ENCODE measurements around the gene CRTC3.
"Not testable (repeated sequence)": the region's sequence is repeated elsewhere in the genome, so short reads cannot be mapped to it uniquely, and the experiment has no call there.

The CRTC3 gene

GRCh38 chr15:90524018-90524803 lies 5.5 kb upstream of the CRTC3 start:
- DNase-seq: not testable (repeated sequence)

- no peak for DNase-seq
Measured at GRCh38 chr15:90529011-90529370, 732 bp upstream of the CRTC3 start.

- DNase-seq: peak; percentile 14
Measured at GRCh38 chr15:90530250-90531051, 728 bp downstream of the CRTC3 start.

- DNase-seq: no peak
Measured at GRCh38 chr15:90531147-90531546, 1.4 kb downstream of the CRTC3 start.

DNA sequence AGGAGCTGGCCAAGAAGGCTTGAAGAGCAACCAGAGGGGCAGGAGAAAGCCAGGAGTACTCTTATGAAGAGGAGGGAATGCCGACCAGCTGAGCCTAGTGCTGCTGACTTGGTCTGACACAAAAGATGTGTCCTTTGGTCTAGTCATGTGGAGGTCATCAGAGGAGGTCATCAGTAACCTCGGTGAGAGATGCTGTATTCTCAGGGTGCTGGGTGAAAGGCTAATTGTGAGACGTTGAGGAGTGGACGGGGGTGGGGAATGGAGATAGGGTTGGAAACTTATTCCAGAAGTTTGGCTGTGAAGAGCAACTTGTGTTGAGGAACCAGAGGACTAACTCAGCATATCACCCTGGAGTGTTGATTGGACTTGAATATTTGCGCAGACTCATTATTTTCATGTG lies 5.5 kb downstream of the CRTC3 start:
- DNase-seq: no peak

- DNase-seq: no peak
Measured at GRCh38 chr15:90539789-90540188, 10.1 kb downstream of the CRTC3 start.

DNA sequence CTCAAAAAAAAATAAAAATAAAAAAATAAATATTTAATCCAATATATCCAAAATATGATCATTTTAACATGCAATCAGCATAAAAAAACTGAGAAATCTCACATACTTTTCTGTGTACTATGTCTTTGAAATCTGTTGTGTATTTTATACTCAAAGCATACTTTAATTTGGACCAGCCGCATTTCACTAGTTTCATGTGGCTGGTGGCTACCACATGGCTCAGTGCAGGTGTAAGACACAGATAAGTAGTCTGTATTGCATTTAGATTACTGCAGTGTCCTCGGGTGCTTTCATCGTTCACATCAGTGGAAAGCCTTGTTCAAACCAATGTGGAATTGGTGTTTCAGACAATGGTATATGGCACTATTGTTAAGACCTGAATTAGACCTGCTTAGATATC lies 11.0 kb downstream of the CRTC3 start:
- DNase-seq: no peak

GRCh38 chr15:90545095-90545494 lies 15.4 kb downstream of the CRTC3 start:
- DNase-seq: no peak

- DNase-seq: no peak
Measured at GRCh38 chr15:90547540-90547939, 17.8 kb downstream of the CRTC3 start.

DNA sequence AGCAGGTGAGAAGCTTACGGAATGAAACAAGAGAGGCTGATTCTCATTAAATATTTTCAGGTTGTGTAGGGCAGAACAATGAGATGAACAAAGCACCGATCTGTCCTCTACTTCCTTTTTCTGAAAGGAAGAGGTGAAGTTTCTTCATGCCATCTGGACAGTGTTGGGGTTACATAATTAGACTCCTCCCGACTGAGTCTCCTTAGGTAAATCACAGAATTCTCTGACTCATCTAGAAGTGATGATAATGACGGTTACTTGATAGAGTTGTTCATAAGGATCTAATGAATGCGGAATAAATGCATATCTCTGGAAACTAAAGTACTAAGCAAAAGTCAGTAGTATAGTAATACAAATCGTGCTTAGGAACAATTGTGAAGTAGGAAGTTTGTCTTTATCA lies 21.2 kb downstream of the CRTC3 start:
- DNase-seq: no peak

DNA sequence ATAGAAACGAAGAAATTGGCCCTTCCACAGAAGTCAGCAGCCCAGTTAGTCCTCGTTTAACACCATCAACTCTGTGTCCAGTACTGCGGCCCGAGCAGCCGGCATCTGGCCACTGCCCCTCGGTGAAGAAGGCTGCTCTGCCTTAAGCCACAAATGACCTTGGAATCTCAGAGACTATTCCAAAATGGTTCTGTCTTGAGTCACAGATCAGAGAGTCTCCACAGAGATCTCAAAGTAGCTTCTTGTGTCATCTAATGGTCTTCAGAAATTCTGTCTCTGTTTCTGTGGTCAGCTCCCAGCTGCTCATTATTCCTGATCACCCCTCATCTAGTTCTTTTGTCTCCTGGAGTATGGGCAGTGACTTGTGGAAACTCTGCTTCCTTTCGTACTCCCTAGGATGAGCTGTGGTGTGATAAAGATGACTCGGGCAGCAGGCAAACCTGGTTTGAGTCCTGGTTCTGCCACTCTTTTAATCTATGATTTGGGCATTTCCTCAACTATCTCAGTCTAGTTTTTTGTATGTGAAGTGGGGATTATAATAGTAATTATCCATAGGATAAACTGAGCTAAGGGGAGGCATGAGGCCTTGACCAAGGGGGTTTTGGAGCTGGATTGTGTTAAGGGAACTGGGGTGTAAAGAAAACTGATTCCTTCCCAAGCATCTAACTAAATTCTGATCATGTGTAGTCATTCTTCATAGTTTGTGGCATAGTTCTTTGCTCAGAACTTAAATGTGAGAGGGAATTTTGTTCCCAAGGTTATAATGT lies 22.6 kb downstream of the CRTC3 start:
- DNase-seq: no peak

GRCh38 chr15:90552929-90553211 lies 23.1 kb downstream of the CRTC3 start:
- DNase-seq: no peak

DNA sequence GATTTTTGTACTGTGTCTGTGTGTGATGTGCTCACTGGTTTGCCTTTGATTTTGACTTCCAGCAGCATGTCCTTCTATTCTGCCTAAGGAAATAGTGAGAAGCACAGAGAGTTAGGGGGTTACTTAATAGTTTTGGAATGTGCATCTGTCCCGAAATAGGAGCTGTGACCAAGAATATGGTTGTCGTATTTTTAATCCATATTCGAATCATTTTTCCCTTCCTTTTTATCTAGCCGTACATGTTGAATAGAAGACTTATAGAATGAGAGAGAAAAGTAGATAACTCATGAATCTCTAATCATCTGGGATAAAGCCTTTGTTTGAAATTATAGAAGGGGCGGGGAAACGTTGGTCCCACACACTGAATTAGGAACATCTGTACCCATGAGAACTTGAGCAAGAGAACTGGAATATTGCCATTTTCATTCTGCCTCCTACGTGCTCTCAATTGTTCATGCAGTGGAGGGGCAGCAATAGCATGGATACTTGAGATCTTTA lies 23.6 kb downstream of the CRTC3 start:
- no peak for DNase-seq

GRCh38 chr15:90557186-90558084 lies 27.7 kb downstream of the CRTC3 start:
- DNase-seq: no peak

DNA sequence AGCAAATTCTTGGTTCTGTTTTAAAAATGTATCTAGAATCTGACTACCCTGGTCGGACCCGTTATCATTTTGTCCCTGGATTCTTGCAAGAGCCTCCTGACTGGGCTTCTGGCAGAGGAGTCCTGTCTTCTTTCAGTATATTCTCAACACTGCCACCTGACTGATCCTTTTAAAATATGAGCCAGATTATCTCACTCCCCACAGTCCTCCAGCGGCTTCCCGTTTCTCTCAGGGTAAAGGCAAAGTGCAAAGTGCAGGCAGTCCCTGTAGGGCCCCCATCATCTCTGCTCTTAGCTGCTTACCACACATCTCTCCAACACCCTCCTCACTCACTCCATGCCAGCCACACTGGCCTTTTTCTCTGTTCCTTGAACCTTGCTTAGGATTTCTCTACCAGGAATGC lies 28.4 kb downstream of the CRTC3 start:
- DNase-seq: peak; percentile 59

GRCh38 chr15:90559119-90559518 lies 29.4 kb downstream of the CRTC3 start:
- DNase-seq: no peak

DNA sequence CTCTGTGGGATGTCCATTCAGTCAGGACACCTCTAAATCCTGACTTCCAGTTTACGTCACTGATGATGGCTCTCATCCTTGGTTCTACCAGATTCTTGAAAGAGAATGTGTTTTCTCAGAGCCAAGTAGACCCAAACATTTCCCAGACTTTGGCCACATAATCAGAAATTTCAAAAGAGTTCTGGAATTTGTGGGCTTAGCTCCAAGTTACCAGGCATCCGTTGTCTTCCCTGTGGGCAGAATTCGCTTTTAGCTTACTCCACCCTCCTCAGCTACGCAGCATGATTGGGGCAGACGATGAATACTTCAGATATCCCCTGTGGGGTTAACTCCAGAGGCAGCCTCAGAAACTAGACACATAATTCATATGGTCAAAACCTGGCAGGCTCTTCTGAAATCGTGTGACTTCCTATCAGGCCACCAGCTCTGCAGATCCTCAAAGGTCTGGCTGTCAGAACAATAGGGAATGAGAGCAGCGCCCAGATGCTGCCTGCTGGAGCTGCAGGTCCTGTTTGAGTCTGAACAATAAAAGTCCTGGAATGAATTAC lies 30.6 kb downstream of the CRTC3 start:
- no peak for DNase-seq

GRCh38 chr15:90561344-90562244 lies 31.9 kb downstream of the CRTC3 start:
- peak; percentile 38 for DNase-seq

DNA sequence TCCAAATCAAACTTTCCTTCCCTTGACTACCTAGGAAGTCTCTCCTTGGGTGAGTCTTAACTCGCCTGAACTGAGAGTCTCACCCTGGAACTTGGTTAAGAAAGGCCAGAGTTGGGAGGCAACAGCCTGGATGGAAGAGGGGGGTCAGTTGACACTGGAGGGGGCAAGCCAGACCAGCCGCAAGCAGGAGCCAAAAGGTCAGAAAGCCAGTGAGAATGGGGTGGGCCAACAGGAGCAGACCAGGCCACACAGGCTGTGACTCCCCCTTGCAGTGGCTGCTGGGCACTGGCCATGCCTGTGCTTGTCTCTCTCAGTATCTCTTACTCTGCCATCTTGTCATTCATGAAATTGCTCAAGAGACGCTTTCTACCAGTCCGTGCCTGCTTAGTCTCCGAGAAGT lies 32.9 kb downstream of the CRTC3 start:
- no peak for DNase-seq

- DNase-seq: no peak
Measured at GRCh38 chr15:90563463-90563862, 33.7 kb downstream of the CRTC3 start.

DNA sequence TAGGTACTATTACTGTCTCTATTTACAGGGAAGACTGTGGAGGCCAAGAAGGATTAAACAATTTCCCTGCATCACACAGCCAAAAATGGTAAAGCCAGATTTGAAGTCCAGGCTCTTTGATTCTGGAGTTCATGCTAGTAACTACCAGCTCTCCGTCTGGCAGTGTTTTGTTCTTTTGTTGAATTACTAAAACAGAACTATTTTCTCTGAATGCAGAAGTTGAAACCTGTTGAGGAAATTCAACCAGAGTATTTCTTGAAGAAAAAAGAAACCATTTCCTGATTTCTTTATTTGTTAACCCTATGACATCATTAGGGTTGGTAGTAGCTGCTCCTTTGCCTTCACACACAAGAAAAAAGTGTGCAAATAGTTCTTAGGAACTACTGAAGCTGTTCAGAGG lies 34.3 kb downstream of the CRTC3 start:
- peak; percentile 41 for DNase-seq

Measured in GDM1 (cell line).